ENCODE data around the gene SPOCK1. TPM values are rescaled to one million over a fixed set of nuclear protein-coding genes. Genes with fewer than 3 reads are reported as not detected.

The SPOCK1 gene
- polyA plus RNA-seq, 1 experiment, result 76.0 TPM

GRCh38 chr5:137055271-137055872 lies 443.8 kb downstream of the SPOCK1 start:
- CTCF ChIA-PET, result interaction anchor here (0.9 to 1.1 kb wide), 3 partner anchors 13 to 265 kb away, joined by 3 to 5 read pairs (median 3); no protein-coding TSS in a partner anchor
- TF ChIP-seq CTCF (IDR thresholded peaks at IDR 0.05; ENCODE audit: low read depth, low read length), result no peak
- H3K27me3 ChIP-seq (ENCODE audit: control insufficient read depth, insufficient read depth, low read length), result no peaks in the 10 kb centered on the region
- H3K4me3 ChIP-seq (ENCODE audit: low read depth, low read length), result no peak overlapping the region
- no peaks in the 10 kb centered on the region for H3K9me3 ChIP-seq (ENCODE audit: control insufficient read depth, insufficient read depth, low read length)
- POLR2A ChIA-PET, result no interaction called here
- no peak for DNase-seq (ENCODE audit: low read depth, low spot score)
- no peak overlapping the region for H3K27ac ChIP-seq (ENCODE audit: low read depth, low read length)

GRCh38 chr5:137054792-137055191 lies 444.3 kb downstream of the SPOCK1 start:
- TF ChIP-seq CTCF (IDR thresholded peaks at IDR 0.05; ENCODE audit: low read depth, low read length), result no peak
- CTCF ChIA-PET, result interaction anchor here (1.0 kb wide), 1 partner anchor 95 kb away, joined by 3 read pairs; no protein-coding TSS in a partner anchor
- DNase-seq (ENCODE audit: low read depth, low spot score), result no peak
- no peak overlapping the region for H3K27ac ChIP-seq (ENCODE audit: low read depth, low read length)
- H3K9me3 ChIP-seq (ENCODE audit: control insufficient read depth, insufficient read depth, low read length), result no peaks in the 10 kb centered on the region
- no peak overlapping the region for H3K4me3 ChIP-seq (ENCODE audit: low read depth, low read length)
- POLR2A ChIA-PET, result no interaction called here
- no peaks in the 10 kb centered on the region for H3K27me3 ChIP-seq (ENCODE audit: control insufficient read depth, insufficient read depth, low read length)

GRCh38 chr5:137054335-137054734 lies 444.8 kb downstream of the SPOCK1 start:
- CTCF ChIA-PET, result no interaction called here

GRCh38 chr5:137051161-137051560 lies 448.0 kb downstream of the SPOCK1 start:
- CTCF ChIA-PET, result no interaction called here
- POLR2A ChIA-PET, result no interaction called here
- peak; percentile 41 for TF ChIP-seq CTCF (IDR thresholded peaks at IDR 0.05; ENCODE audit: low read depth, low read length)
- no peak for DNase-seq (ENCODE audit: low read depth, low spot score)
- Histone ChIP-seq H3K27me3 (ENCODE audit: control insufficient read depth, insufficient read depth, low read length) (no peaks in the 10 kb centered on the region), H3K4me3 (ENCODE audit: low read depth, low read length) (no peak overlapping the region), H3K27ac (ENCODE audit: low read depth, low read length) (no peak overlapping the region), H3K9me3 (ENCODE audit: control insufficient read depth, insufficient read depth, low read length) (no peaks in the 10 kb centered on the region)

More at GRCh38 chr5:137054335-137054734, 444.8 kb downstream of the SPOCK1 start:
- no peak overlapping the region for H3K27ac ChIP-seq (ENCODE audit: low read depth, low read length)
- no peak for TF ChIP-seq CTCF (IDR thresholded peaks at IDR 0.05; ENCODE audit: low read depth, low read length)
- no peaks in the 10 kb centered on the region for H3K27me3 ChIP-seq (ENCODE audit: control insufficient read depth, insufficient read depth, low read length)
- no peaks in the 10 kb centered on the region for H3K9me3 ChIP-seq (ENCODE audit: control insufficient read depth, insufficient read depth, low read length)
- POLR2A ChIA-PET, result no interaction called here
- no peak overlapping the region for H3K4me3 ChIP-seq (ENCODE audit: low read depth, low read length)
- no peak for DNase-seq (ENCODE audit: low read depth, low spot score)

GRCh38 chr5:137040641-137041340 lies 458.3 kb downstream of the SPOCK1 start:
- no peaks in the 10 kb centered on the region for H3K27me3 ChIP-seq (ENCODE audit: control insufficient read depth, insufficient read depth, low read length)
- no peak overlapping the region for H3K4me3 ChIP-seq (ENCODE audit: low read depth, low read length)
- POLR2A ChIA-PET, result no interaction called here
- no peaks in the 10 kb centered on the region for H3K9me3 ChIP-seq (ENCODE audit: control insufficient read depth, insufficient read depth, low read length)
- no peak for TF ChIP-seq CTCF (IDR thresholded peaks at IDR 0.05; ENCODE audit: low read depth, low read length)
- H3K27ac ChIP-seq (ENCODE audit: low read depth, low read length), result no peak overlapping the region
- no peak for DNase-seq (ENCODE audit: low read depth, low spot score)
- CTCF ChIA-PET, result no interaction called here

All from AG04450 (cell line).